Suppressor macrophage treated with lipopolysaccharide for 1 hour (primary cell): ENCODE data around the gene ARPP21.

Experiments
- DNase-seq, 3 donors: peaks; one replicate each; pipeline ENCODE4 v3.0.0-alpha.2; 2020 to 2022

ARPP21 gene

GRCh38 chr3:35677797-35678196 lies 38.5 kb downstream of the ARPP21 start:
- no peak for DNase-seq

GRCh38 chr3:35678643-35679161 lies 39.4 kb downstream of the ARPP21 start:
- no peak for DNase-seq

GRCh38 chr3:35679409-35680080 lies 40.2 kb downstream of the ARPP21 start:
- no peak for DNase-seq

- peak in 1 of 3 donors; percentile 5 for DNase-seq
Observed at GRCh38 chr3:35680866-35681650, 41.7 kb downstream of the ARPP21 start.

- no peak for DNase-seq
Observed at GRCh38 chr3:35685153-35685552, 45.8 kb downstream of the ARPP21 start.

- DNase-seq = no peak
Observed at GRCh38 chr3:35688826-35689225, 49.5 kb downstream of the ARPP21 start.

- no peak for DNase-seq
Observed at GRCh38 chr3:35690271-35690670, 50.9 kb downstream of the ARPP21 start.

GRCh38 chr3:35705904-35706303 lies 66.6 kb downstream of the ARPP21 start:
- no peak for DNase-seq

- no peak for DNase-seq
Observed at GRCh38 chr3:35707904-35708303, 68.6 kb downstream of the ARPP21 start.

GRCh38 chr3:35708394-35709271 lies 69.3 kb downstream of the ARPP21 start:
- DNase-seq = no peak

- DNase-seq = no peak
Observed at GRCh38 chr3:35709691-35710090, 70.4 kb downstream of the ARPP21 start.

GRCh38 chr3:35710554-35710953 lies 71.2 kb downstream of the ARPP21 start:
- DNase-seq = no peak

GRCh38 chr3:35718921-35719320 lies 79.6 kb downstream of the ARPP21 start:
- no peak for DNase-seq

- DNase-seq = no peak
Observed at GRCh38 chr3:35721628-35722027, 82.3 kb downstream of the ARPP21 start.

GRCh38 chr3:35722902-35723301 lies 83.6 kb downstream of the ARPP21 start:
- DNase-seq = no peak

GRCh38 chr3:35723480-35724097 lies 84.3 kb downstream of the ARPP21 start:
- no peak for DNase-seq

GRCh38 chr3:35724106-35724505 lies 84.8 kb downstream of the ARPP21 start:
- no peak for DNase-seq

- no peak for DNase-seq
Observed at GRCh38 chr3:35727179-35727578, 87.9 kb downstream of the ARPP21 start.

- no peak for DNase-seq
Observed at GRCh38 chr3:35733341-35733740, 94.0 kb downstream of the ARPP21 start.

GRCh38 chr3:35733864-35734263 lies 94.5 kb downstream of the ARPP21 start:
- no peak for DNase-seq

- no peak for DNase-seq
Observed at GRCh38 chr3:35737080-35737479, 97.8 kb downstream of the ARPP21 start.

GRCh38 chr3:35737527-35737926 lies 98.2 kb downstream of the ARPP21 start:
- no peak for DNase-seq
